SKM-1 treated with dmso at 0.1 percent for 144 hours (cell line): ENCODE results near the gene GALE.

ENCODE experiments used
- DNase-seq: peaks from one replicate; lab custom pipeline; 2025; ENCODE audit not compliant: unreplicated experiment; lab: John Stamatoyannopoulos, UW

GALE gene

DNA sequence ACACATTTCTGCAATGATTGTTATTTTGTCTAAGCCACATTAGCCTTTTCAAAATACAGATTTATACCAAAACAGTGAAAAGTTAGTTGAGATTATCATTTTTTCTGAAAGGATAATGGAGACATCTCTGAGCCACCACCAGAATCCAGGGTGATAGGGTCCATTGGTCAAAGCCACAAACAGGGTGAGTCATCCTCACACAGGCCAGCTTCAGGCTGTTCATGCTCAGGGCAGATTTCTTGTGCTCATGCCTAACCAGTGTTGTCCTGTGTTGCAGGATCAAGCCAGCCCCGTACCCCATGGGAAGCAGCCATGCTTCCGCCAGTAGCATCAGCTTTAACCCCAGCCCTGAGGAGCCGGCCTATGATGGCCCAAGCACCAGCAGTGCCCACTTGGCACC is 43.9 kb downstream of the GALE start:
- DNase-seq: no peak

DNA sequence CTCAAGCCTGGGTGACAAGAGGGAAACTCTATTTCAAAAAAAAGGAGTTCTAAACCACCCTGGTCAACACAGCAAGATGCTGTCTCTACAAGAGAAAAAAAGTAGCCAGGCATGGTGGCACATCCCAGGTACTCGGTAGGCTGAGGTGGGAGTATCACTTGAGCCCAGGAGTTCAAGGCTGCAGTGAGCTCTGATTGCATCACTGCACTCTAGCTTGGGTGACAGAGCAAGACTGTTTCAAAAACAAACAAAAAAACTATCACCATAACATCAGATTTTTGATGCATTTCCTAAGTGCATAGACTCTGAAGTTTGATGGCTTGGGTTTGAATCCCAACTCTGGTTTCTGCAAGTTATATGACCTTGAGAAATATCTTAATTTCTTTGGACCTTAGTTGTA is 47.6 kb downstream of the GALE start:
- no peak for DNase-seq

DNA sequence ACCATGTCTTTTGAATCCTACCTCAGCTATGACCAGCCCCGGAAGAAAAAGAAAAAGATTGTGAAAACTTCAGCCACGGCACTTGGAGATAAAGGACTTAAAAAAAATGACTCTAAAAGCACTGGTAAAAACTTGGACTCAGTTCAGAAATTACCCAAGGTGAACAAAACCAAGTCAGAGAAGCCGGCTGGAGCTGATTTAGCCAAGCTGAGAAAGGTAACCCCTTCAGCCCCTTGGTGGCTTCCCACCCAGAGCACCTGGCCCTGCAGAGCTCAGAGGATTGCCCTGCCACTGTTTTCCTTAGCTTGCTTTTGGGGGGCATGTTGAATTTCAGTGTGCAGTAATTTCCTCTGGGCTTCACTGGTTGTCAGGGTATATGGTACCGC is 48.7 kb downstream of the GALE start:
- no peak for DNase-seq

DNA sequence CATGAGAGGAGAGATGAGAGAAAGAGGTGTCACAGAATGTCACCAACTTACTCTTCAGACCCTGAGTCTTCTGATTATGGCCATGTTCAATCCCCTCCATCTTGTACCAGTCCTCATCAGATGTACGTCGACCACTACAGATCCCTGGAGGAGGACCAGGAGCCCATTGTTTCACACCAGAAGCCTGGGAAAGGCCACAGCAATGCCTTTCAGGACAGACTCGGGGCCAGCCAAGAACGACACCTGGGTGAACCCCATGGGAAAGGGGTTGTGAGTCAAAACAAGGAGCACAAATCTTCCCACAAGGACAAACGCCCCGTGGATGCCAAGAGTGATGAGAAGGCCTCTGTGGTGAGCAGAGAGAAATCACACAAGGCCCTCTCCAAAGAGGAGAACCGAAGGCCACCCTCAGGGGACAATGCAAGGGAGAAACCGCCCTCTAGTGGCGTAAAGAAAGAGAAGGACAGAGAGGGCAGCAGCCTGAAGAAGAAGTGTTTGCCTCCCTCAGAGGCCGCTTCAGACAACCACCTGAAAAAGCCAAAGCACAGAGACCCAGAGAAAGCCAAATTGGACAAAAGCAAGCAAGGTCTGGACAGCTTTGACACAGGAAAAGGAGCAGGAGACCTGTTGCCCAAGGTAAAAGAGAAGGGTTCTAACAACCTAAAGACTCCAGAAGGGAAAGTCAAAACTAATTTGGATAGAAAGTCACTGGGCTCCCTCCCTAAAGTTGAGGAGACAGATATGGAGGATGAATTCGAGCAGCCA is 49.3 kb downstream of the GALE start:
- DNase-seq: peak; percentile 25

DNA sequence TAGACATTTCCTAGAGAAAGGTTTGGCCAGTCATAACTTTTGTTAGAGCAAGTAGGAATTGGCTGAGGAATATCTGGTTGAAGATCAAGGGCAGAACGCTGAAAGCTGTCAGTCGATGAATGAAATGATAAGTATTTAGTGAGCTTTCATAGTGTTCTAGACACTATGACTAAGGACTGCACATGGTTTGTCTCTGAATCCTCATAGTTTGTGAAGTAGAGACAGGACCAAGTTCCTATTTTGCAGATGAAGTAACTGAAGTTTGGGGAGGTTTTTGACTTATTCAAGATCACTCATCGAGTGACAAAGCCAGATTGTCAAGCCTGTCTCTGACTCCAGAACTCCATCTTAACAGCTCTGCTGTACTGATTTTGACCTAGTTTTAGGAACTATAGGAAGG is 52.5 kb downstream of the GALE start:
- no peak for DNase-seq
